IPS-18a (cell line): ENCODE data around the gene ATP6V1G3.
"Not testable (repeated sequence)": the region's sequence is repeated elsewhere in the genome, so short reads cannot be mapped to it uniquely, and the experiment has no call there.

ENCODE experiments used
- H3K27ac ChIP-seq: one replicate; pipeline ENCODE4 v1.5.1; 2013; ENCODE audit warnings: low read length
- H3K27me3 ChIP-seq: one replicate; pipeline ENCODE4 v1.6.1; 2013; ENCODE audit warnings: mild to moderate bottlenecking, low read length; ENCODE audit not compliant: control insufficient read depth, insufficient read depth
- H3K36me3 ChIP-seq: one replicate; pipeline ENCODE4 v1.6.1; 2013; ENCODE audit warnings: low read depth, low read length; ENCODE audit not compliant: control insufficient read depth
- H3K4me1 ChIP-seq: one replicate; pipeline ENCODE4 v1.6.1; 2013; ENCODE audit warnings: low read depth, low read length; ENCODE audit not compliant: control insufficient read depth
- H3K4me3 ChIP-seq: one replicate; pipeline ENCODE4 v1.5.1; 2013; ENCODE audit warnings: low read length
- H3K9ac ChIP-seq: one replicate; pipeline ENCODE4 v1.6.1; 2013; ENCODE audit warnings: mild to moderate bottlenecking, low read length, moderate library complexity
- H3K9me3 ChIP-seq: one replicate; pipeline ENCODE4 v1.6.1; 2013; ENCODE audit warnings: low read depth, low read length; ENCODE audit not compliant: control insufficient read depth

Gene ATP6V1G3

GRCh38 chr1:198540580-198540979 is at the start of gene ATP6V1G3:
ATP6V1G3 (minus strand) TSS chr1:198540680; CDS start chr1:198540650, 30 bp downstream.
- Histone ChIP-seq H3K36me3 (no peaks in the 10 kb centered on the region), H3K9me3 (no peaks in the 10 kb centered on the region), H3K9ac (no peak within 1 kb of the TSS), H3K27me3 (no peaks in the 10 kb centered on the region), H3K4me3 (no peak within 1 kb of the TSS), H3K4me1 (no peaks in the 10 kb centered on the region), H3K27ac (no peak within 1 kb of the TSS)

- Histone ChIP-seq H3K36me3 (no peaks in the 10 kb centered on the region), H3K9ac (no peak overlapping the region), H3K4me1 (no peaks in the 10 kb centered on the region), H3K27ac (no peak overlapping the region), H3K4me3 (no peak overlapping the region), H3K9me3 (peaks cover 4% of the 10 kb centered on the region), H3K27me3 (no peaks in the 10 kb centered on the region)
These were observed 48.4 kb upstream of the ATP6V1G3 start for GRCh38 chr1:198588845-198589244.

- Histone ChIP-seq H3K4me3 (no peak overlapping the region), H3K36me3 (no peaks in the 10 kb centered on the region), H3K9ac (no peak overlapping the region), H3K27ac (no peak overlapping the region), H3K4me1 (no peaks in the 10 kb centered on the region), H3K27me3 (no peaks in the 10 kb centered on the region), H3K9me3 (peaks cover under 1% of the 10 kb centered on the region)
These were observed 43.7 kb upstream of the ATP6V1G3 start for GRCh38 chr1:198584163-198584562.

GRCh38 chr1:198583209-198583802 is 42.8 kb upstream of the ATP6V1G3 start:
- not testable (repeated sequence) for H3K4me3 ChIP-seq, H3K36me3 ChIP-seq, H3K4me1 ChIP-seq, H3K27me3 ChIP-seq, H3K9me3 ChIP-seq, H3K27ac ChIP-seq, H3K9ac ChIP-seq

- Histone ChIP-seq H3K27ac (no peak overlapping the region), H3K36me3 (no peaks in the 10 kb centered on the region), H3K9me3 (no peaks in the 10 kb centered on the region), H3K9ac (no peak overlapping the region), H3K4me3 (no peak overlapping the region), H3K4me1 (no peaks in the 10 kb centered on the region), H3K27me3 (no peaks in the 10 kb centered on the region)
These were observed 37.0 kb upstream of the ATP6V1G3 start for GRCh38 chr1:198577444-198577843.

- no peaks in the 10 kb centered on the region for H3K4me1 ChIP-seq
- H3K4me3 ChIP-seq, result no peak overlapping the region
- no peaks in the 10 kb centered on the region for H3K9me3 ChIP-seq
- no peak overlapping the region for H3K9ac ChIP-seq
- no peaks in the 10 kb centered on the region for H3K36me3 ChIP-seq
- H3K27ac ChIP-seq, result no peak overlapping the region
- H3K27me3 ChIP-seq, result no peaks in the 10 kb centered on the region
These were observed 35.5 kb upstream of the ATP6V1G3 start for GRCh38 chr1:198575798-198576641.

GRCh38 chr1:198575292-198575691 is 34.8 kb upstream of the ATP6V1G3 start:
- Histone ChIP-seq H3K36me3 (no peaks in the 10 kb centered on the region), H3K27ac (no peak overlapping the region), H3K9ac (no peak overlapping the region), H3K4me3 (no peak overlapping the region), H3K9me3 (no peaks in the 10 kb centered on the region), H3K27me3 (no peaks in the 10 kb centered on the region), H3K4me1 (no peaks in the 10 kb centered on the region)

- Histone ChIP-seq H3K27ac (no peak overlapping the region), H3K9me3 (no peaks in the 10 kb centered on the region), H3K27me3 (no peaks in the 10 kb centered on the region), H3K36me3 (no peaks in the 10 kb centered on the region), H3K9ac (no peak overlapping the region), H3K4me1 (no peaks in the 10 kb centered on the region), H3K4me3 (no peak overlapping the region)
These were observed 33.8 kb upstream of the ATP6V1G3 start for GRCh38 chr1:198574325-198574724.

GRCh38 chr1:198564716-198565115 is 24.2 kb upstream of the ATP6V1G3 start:
- Histone ChIP-seq H3K4me3 (no peak overlapping the region), H3K27me3 (no peaks in the 10 kb centered on the region), H3K27ac (no peak overlapping the region), H3K36me3 (no peaks in the 10 kb centered on the region), H3K4me1 (no peaks in the 10 kb centered on the region), H3K9me3 (no peaks in the 10 kb centered on the region), H3K9ac (no peak overlapping the region)

- no peak overlapping the region for H3K4me3 ChIP-seq
- H3K9ac ChIP-seq, result no peak overlapping the region
- H3K9me3 ChIP-seq, result no peaks in the 10 kb centered on the region
- no peaks in the 10 kb centered on the region for H3K4me1 ChIP-seq
- no peaks in the 10 kb centered on the region for H3K36me3 ChIP-seq
- no peaks in the 10 kb centered on the region for H3K27me3 ChIP-seq
- H3K27ac ChIP-seq, result no peak overlapping the region
These were observed 23.7 kb upstream of the ATP6V1G3 start for GRCh38 chr1:198564157-198564556.

GRCh38 chr1:198563583-198563982 is 23.1 kb upstream of the ATP6V1G3 start:
- Histone ChIP-seq H3K27ac (no peak overlapping the region), H3K4me3 (no peak overlapping the region), H3K4me1 (no peaks in the 10 kb centered on the region), H3K9ac (no peak overlapping the region), H3K36me3 (no peaks in the 10 kb centered on the region), H3K9me3 (no peaks in the 10 kb centered on the region), H3K27me3 (no peaks in the 10 kb centered on the region)

- no peaks in the 10 kb centered on the region for H3K4me1 ChIP-seq
These were observed 19.7 kb upstream of the ATP6V1G3 start for GRCh38 chr1:198560161-198560560.

More at GRCh38 chr1:198560161-198560560, 19.7 kb upstream of the ATP6V1G3 start:
- Histone ChIP-seq H3K27ac (no peak overlapping the region), H3K9ac (no peak overlapping the region), H3K36me3 (no peaks in the 10 kb centered on the region), H3K9me3 (no peaks in the 10 kb centered on the region), H3K4me3 (no peak overlapping the region), H3K27me3 (no peaks in the 10 kb centered on the region)
